COR-L47 (cell line): Measurements from ENCODE around the gene NR1H4.
"Not testable (repeated sequence)": the region's sequence is repeated elsewhere in the genome, so short reads cannot be mapped to it uniquely, and the experiment has no call there.

Experiments
- DNase-seq: peaks from one replicate; lab custom pipeline; 2025; lab: John Stamatoyannopoulos, UW

Gene NR1H4

GRCh38 chr12:100473050-100473715 is 483 bp upstream of the NR1H4 start:
- no peak for DNase-seq

- DNase-seq: no peak
These were observed 951 bp downstream of the NR1H4 start for GRCh38 chr12:100474617-100475016.

- DNase-seq: no peak
These were observed 2.5 kb downstream of the NR1H4 start for GRCh38 chr12:100476013-100476751.

GRCh38 chr12:100481021-100481420 is 7.4 kb downstream of the NR1H4 start:
- no peak for DNase-seq

GRCh38 chr12:100484183-100484886 is 10.7 kb downstream of the NR1H4 start:
- DNase-seq: no peak

- DNase-seq: no peak
These were observed 11.3 kb downstream of the NR1H4 start for GRCh38 chr12:100484891-100485471.

GRCh38 chr12:100485983-100486382 is 12.3 kb downstream of the NR1H4 start:
- no peak for DNase-seq

GRCh38 chr12:100489251-100489820 is 15.7 kb downstream of the NR1H4 start:
- DNase-seq: no peak

- DNase-seq: no peak
These were observed 16.4 kb downstream of the NR1H4 start for GRCh38 chr12:100490056-100490455.

- DNase-seq: no peak
These were observed 17.4 kb downstream of the NR1H4 start for GRCh38 chr12:100491104-100491503.

- DNase-seq: no peak
These were observed 19.8 kb downstream of the NR1H4 start for GRCh38 chr12:100493396-100494012.

- DNase-seq: no peak
These were observed 20.4 kb downstream of the NR1H4 start for GRCh38 chr12:100494026-100494425.

GRCh38 chr12:100494538-100494937 is 20.9 kb downstream of the NR1H4 start:
- no peak for DNase-seq

- DNase-seq: no peak
These were observed 23.6 kb downstream of the NR1H4 start for GRCh38 chr12:100497105-100497795.

GRCh38 chr12:100498141-100498540 is 24.5 kb downstream of the NR1H4 start:
- no peak for DNase-seq

- DNase-seq: no peak
These were observed 25.8 kb downstream of the NR1H4 start for GRCh38 chr12:100499416-100499815.

- not testable (repeated sequence) for DNase-seq
These were observed 29.1 kb downstream of the NR1H4 start for GRCh38 chr12:100502718-100503117.

- no peak for DNase-seq
These were observed 29.6 kb downstream of the NR1H4 start for GRCh38 chr12:100503228-100503628.

GRCh38 chr12:100504804-100505203 is 31.1 kb downstream of the NR1H4 start:
- no peak for DNase-seq

GRCh38 chr12:100508751-100509150 is 35.1 kb downstream of the NR1H4 start:
- no peak for DNase-seq

GRCh38 chr12:100512692-100513091 is 39.0 kb downstream of the NR1H4 start:
- no peak for DNase-seq
